Activated CD8-positive, alpha-beta T cell treated with anti-CD3 and anti-CD28 coated beads for 36 hours (primary cell): ENCODE data around the gene LIMS2. TPM values are rescaled to one million over a fixed set of nuclear protein-coding genes. Genes with fewer than 3 reads are reported as not detected.

Experiments
- ATAC-seq: fragments of 200-7000 bp; cut with Tn5 transposase; one replicate; pipeline ENCODE4 v1.10.0; 2021; ENCODE audit warnings: mild to moderate bottlenecking, moderate library complexity
- CTCF ChIA-PET: fragments of 350-600 bp; sonication (Branson Sonifier 250); formaldehyde crosslinking; loops from one replicate; lab custom pipeline; 2021; ENCODE audit warnings: antibody characterized with exemption; lab: Charles Lee
- POLR2A ChIA-PET: fragments of 350-600 bp; sonication (Branson Sonifier 250); formaldehyde crosslinking; loops from one replicate; lab custom pipeline; 2021; ENCODE audit warnings: antibody characterized with exemption; lab: Charles Lee
- DNase-seq: peaks from one replicate; pipeline ENCODE4 v3.0.0-alpha.2; 2020
- H3K27ac Mint-ChIP-seq: one replicate; pipeline ENCODE4 v1.8.0; 2021; ENCODE audit warnings: mild to moderate bottlenecking, mixed read lengths
- H3K27me3 Mint-ChIP-seq: one replicate; pipeline ENCODE4 v1.8.0; 2021; ENCODE audit warnings: mixed read lengths
- H3K36me3 Mint-ChIP-seq: one replicate; pipeline ENCODE4 v1.8.0; 2021; ENCODE audit warnings: low read depth, mixed read lengths
- H3K4me1 Mint-ChIP-seq: one replicate; pipeline ENCODE4 v1.8.0; 2021; ENCODE audit warnings: low read depth, mixed read lengths
- H3K4me3 Mint-ChIP-seq: one replicate; pipeline ENCODE4 v1.8.0; 2021; ENCODE audit warnings: mild to moderate bottlenecking, moderate library complexity, mixed read lengths
- H3K9me3 Mint-ChIP-seq: one replicate; pipeline ENCODE4 v1.8.0; 2021; ENCODE audit warnings: mixed read lengths
- intact Hi-C: fragments of 100-400 bp; cut with micrococcal nuclease; formaldehyde crosslinking; loops from one replicate; pipeline ENCODE4 v1.10.0; 2022
- total RNA-seq, 2 experiments: library from RNA; stranded (reverse); gene quantifications; one replicate each; pipeline ENCODE4 v1.2.3, GENCODE V29; 2021
- TF ChIP-seq, protein P1 (sequence below): fragments of 200-600 bp; IDR thresholded peaks from one replicate; pipeline ENCODE4 v1.8.0; 2022; ENCODE audit warnings: antibody characterized with exemption, mild to moderate bottlenecking

LIMS2 gene
- total RNA-seq, 2 experiments from 2014 or later, result 22.1 to 23.6 TPM

GRCh38 chr2:127641846-127642507 lies 33.4 kb downstream of the LIMS2 start:
- Mint-ChIP-seq H3K4me3 (peak overlapping the region; percentile 73), H3K4me1 (peaks cover 34% of the 10 kb centered on the region), H3K9me3 (no peaks in the 10 kb centered on the region), H3K27me3 (no peaks in the 10 kb centered on the region), H3K36me3 (no peaks in the 10 kb centered on the region), H3K27ac (peak overlapping the region; percentile 75)
- CTCF ChIA-PET, result interaction anchor here (1.2 to 1.4 kb wide), 2 partner anchors 8 to 51 kb away, joined by 5 to 7 read pairs; no protein-coding TSS in a partner anchor
- intact Hi-C loops, result no loop called here
- peak; percentile 72 for ATAC-seq
- TF ChIP-seq, protein P1, sequence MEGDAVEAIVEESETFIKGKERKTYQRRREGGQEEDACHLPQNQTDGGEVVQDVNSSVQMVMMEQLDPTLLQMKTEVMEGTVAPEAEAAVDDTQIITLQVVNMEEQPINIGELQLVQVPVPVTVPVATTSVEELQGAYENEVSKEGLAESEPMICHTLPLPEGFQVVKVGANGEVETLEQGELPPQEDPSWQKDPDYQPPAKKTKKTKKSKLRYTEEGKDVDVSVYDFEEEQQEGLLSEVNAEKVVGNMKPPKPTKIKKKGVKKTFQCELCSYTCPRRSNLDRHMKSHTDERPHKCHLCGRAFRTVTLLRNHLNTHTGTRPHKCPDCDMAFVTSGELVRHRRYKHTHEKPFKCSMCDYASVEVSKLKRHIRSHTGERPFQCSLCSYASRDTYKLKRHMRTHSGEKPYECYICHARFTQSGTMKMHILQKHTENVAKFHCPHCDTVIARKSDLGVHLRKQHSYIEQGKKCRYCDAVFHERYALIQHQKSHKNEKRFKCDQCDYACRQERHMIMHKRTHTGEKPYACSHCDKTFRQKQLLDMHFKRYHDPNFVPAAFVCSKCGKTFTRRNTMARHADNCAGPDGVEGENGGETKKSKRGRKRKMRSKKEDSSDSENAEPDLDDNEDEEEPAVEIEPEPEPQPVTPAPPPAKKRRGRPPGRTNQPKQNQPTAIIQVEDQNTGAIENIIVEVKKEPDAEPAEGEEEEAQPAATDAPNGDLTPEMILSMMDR, result no peak
- DNase-seq, result peak; percentile 65
- POLR2A ChIA-PET, result interaction anchor here (0.7 to 3.1 kb wide), 3 partner anchors 11 to 51 kb away, joined by 3 to 22 read pairs (median 5); no protein-coding TSS in a partner anchor

- Mint-ChIP-seq H3K9me3 (no peaks in the 10 kb centered on the region), H3K4me1 (peaks cover 37% of the 10 kb centered on the region), H3K27ac (peak overlapping the region; percentile 75), H3K4me3 (peak overlapping the region; percentile 73), H3K36me3 (no peaks in the 10 kb centered on the region), H3K27me3 (no peaks in the 10 kb centered on the region)
- ChIA-PET POLR2A (interaction anchor here (1.1 to 3.1 kb wide), 5 partner anchors 10 to 50 kb away, joined by 3 to 22 read pairs (median 4); no protein-coding TSS in a partner anchor), CTCF (interaction anchor here (1.0 to 5.9 kb wide), 7 partner anchors 8 to 50 kb away, joined by 3 to 39 read pairs (median 5); no protein-coding TSS in a partner anchor)
- DNase-seq (peak; percentile 44), ATAC-seq (peak; percentile 23)
- intact Hi-C loops, result no loop called here
- TF ChIP-seq, protein P1, result no peak
These were observed 34.2 kb downstream of the LIMS2 start for GRCh38 chr2:127641133-127641532.

DNA sequence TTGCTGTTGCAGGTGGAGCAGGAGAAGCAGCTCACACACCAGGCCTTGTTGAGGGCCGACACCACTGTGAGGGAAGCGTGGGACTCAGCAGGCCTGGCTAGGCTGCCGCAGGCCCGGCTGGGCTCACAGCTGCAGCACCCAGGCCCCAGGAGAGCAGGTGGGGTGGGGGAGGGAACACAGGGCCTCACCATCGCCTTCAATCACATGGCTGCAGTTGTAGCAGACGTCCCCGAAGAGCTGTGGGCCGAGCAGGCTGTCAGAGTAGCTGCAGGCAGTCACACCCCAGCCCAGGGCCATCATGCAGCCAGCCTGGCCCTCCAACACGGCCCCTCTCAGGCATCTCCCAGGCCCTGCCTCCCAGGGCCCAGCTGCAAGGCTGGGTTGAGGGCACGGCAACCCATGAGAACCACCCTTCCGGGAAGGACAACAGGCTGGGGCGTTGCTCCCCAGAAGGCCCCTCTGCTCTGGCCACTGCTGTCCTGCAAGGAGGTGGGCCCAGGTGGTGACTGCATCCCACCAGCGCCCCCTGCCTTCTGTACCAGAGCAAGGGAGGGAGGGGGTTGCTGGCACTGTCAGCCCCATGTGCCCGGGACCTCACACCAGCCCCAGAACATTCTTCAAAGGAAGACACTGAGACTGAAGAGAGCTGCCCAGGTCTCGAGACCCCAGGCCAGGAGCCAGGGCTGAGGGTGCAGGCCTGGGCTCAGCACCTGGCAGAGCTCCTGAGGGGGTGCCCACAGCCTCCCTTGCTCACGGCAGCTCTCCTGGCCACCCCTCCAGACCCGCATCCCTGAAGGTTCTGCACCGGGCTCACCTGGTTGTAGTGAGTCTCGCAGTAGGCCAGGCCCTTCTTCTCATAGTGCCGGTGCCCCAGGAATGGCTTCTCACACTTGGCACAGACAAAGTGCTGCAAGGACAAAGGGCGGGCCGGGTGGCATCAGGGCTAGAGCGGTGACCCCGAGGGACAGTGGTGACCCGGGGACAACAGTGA lies 35.0 kb downstream of the LIMS2 start:
- H3K9me3 Mint-ChIP-seq, result no peaks in the 10 kb centered on the region
- peak overlapping the region; percentile 75 for H3K27ac Mint-ChIP-seq
- peak; percentile 50 for ATAC-seq
- intact Hi-C loops, result no loop called here
- H3K36me3 Mint-ChIP-seq, result no peaks in the 10 kb centered on the region
- TF ChIP-seq, protein P1, result peak; percentile 61
- no peaks in the 10 kb centered on the region for H3K27me3 Mint-ChIP-seq
- H3K4me3 Mint-ChIP-seq, result peak overlapping the region; percentile 73
- ChIA-PET CTCF (interaction anchor here (1.0 to 5.9 kb wide), 8 partner anchors 9 to 48 kb away, joined by 3 to 39 read pairs (median 4); no protein-coding TSS in a partner anchor), POLR2A (interaction anchor here (0.8 to 3.1 kb wide), 8 partner anchors 9 to 60 kb away, joined by 3 to 22 read pairs (median 4); no protein-coding TSS in a partner anchor)
- H3K4me1 Mint-ChIP-seq, result peaks cover 44% of the 10 kb centered on the region
- peak; percentile 69 for DNase-seq

- DNase-seq (no peak), ATAC-seq (no peak)
- Mint-ChIP-seq H3K9me3 (no peaks in the 10 kb centered on the region), H3K36me3 (no peaks in the 10 kb centered on the region), H3K4me1 (peaks cover 52% of the 10 kb centered on the region), H3K27ac (no peak overlapping the region), H3K4me3 (no peak overlapping the region), H3K27me3 (no peaks in the 10 kb centered on the region)
- TF ChIP-seq, protein P1, result no peak
- POLR2A ChIA-PET, result interaction anchor here (0.8 to 1.5 kb wide), 2 partner anchors 10 to 48 kb away, joined by 4 to 5 read pairs; no protein-coding TSS in a partner anchor
- CTCF ChIA-PET, result interaction anchor here (1.0 to 5.9 kb wide), 4 partner anchors 10 to 47 kb away, joined by 4 to 39 read pairs (median 16); no protein-coding TSS in a partner anchor
- intact Hi-C loops, result no loop called here
These were observed 36.2 kb downstream of the LIMS2 start for GRCh38 chr2:127639111-127639474.
